Adrenal gland (tissue), 5 donors: ENCODE data around the gene HIPK2.

Experiments used
- POLR2A ChIP-seq, 2 donors: fragments of 450-650 bp; IDR thresholded peaks; one replicate each; pipeline ENCODE4 v1.6.1; 2017; ENCODE audit warnings: antibody characterized with exemption in 2 of 2, mild to moderate bottlenecking in 2 of 2, moderate library complexity in 1 of 2
- TF ChIP-seq, protein P1 (sequence below), 6 experiments: fragments of 450-650 bp in 4 of 6; fragments of 200-600 bp in 2 of 6; sonication (generic) in 1 of 6; IDR thresholded peaks; 1 replicate in 5 of 6; 2 replicates in 1 of 6; pipeline versions ENCODE4 v1.5.1 to v1.8.0; 2016 to 2021; ENCODE audit warnings: antibody characterized with exemption in 6 of 6, mild to moderate bottlenecking in 2 of 6, moderate library complexity in 1 of 6
- donor health status: DM: no; HTN: no; CAD: no.

GRCh38 chr7:139757968-139758367 is 19.8 kb downstream of the HIPK2 start:
- TF ChIP-seq, protein P1, sequence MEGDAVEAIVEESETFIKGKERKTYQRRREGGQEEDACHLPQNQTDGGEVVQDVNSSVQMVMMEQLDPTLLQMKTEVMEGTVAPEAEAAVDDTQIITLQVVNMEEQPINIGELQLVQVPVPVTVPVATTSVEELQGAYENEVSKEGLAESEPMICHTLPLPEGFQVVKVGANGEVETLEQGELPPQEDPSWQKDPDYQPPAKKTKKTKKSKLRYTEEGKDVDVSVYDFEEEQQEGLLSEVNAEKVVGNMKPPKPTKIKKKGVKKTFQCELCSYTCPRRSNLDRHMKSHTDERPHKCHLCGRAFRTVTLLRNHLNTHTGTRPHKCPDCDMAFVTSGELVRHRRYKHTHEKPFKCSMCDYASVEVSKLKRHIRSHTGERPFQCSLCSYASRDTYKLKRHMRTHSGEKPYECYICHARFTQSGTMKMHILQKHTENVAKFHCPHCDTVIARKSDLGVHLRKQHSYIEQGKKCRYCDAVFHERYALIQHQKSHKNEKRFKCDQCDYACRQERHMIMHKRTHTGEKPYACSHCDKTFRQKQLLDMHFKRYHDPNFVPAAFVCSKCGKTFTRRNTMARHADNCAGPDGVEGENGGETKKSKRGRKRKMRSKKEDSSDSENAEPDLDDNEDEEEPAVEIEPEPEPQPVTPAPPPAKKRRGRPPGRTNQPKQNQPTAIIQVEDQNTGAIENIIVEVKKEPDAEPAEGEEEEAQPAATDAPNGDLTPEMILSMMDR (IDR thresholded peaks at IDR 0.05): no peak
- TF ChIP-seq POLR2A (IDR thresholded peaks at IDR 0.05): no peak
